ENCODE results near the gene GOLGA6L25. TPM values are rescaled to one million over a fixed set of nuclear protein-coding genes. Genes with fewer than 3 reads are reported as not detected.
"Not testable (repeated sequence)": the region's sequence is repeated elsewhere in the genome, so short reads cannot be mapped to it uniquely, and the experiment has no call there.

Gene GOLGA6L25
- not detected in 2 replicates for total RNA-seq

DNA sequence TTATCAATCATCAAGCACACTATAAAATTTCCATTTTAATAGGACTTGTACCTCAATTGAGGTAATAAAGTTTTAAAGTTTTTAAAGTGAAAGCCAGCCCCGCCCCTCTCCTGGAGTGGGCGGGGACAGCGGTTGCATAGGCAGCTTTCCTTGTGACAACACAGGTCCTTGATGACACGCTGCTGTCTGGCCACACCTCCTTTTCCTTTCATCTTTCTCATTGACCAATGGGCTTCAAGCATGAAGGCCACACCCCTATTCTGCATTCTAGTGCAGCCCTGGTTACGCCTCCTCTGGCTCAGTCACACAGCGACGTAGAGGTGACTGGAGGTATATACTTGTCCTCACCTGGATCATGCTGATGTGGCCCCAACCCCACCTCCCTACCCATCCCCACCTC is at the start of gene GOLGA6L25:
Gene GOLGA6L25 (plus strand): TSS at position 301 of the 400 bp plus-strand sequence. CDS start 61 bp downstream, at position 362.
- H3K4me3 ChIP-seq (ENCODE audit: low read depth, low read length); FAIRE-seq; DNase-seq (ENCODE audit: low read depth); H3K27me3 ChIP-seq (ENCODE audit: control insufficient read depth, insufficient read depth, low read length); H3K36me3 ChIP-seq (ENCODE audit: control insufficient read depth, insufficient read depth, low read length): not testable (repeated sequence)

GRCh38 chr15:28508217-28508889 is 45.0 kb upstream of the GOLGA6L25 start:
- not testable (repeated sequence) for H3K4me3 ChIP-seq (ENCODE audit: low read depth, low read length); FAIRE-seq; H3K36me3 ChIP-seq (ENCODE audit: control insufficient read depth, insufficient read depth, low read length); H3K27me3 ChIP-seq (ENCODE audit: control insufficient read depth, insufficient read depth, low read length); DNase-seq (ENCODE audit: low read depth)

DNA sequence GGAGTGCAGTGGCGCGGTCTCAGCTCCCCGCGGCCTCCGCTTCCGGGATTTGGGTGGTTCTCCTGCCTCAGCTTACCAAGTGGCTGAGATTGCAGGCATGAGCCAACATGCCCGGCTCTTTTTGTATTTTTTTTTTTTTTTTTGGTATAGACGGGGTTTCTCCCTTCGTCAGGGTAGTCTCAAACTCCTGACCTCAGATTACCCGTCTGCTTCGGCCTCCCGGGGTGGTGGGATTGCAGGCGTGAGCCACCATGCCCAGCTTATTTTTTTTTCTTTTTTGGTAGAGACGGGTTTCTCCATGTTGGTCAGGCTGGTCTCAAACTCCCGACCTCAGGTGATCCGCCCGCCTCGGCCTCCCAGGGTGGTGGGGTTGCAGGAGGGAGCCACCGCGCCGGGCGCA is 39.2 kb upstream of the GOLGA6L25 start:
- not testable (repeated sequence) for DNase-seq (ENCODE audit: low read depth); H3K36me3 ChIP-seq (ENCODE audit: control insufficient read depth, insufficient read depth, low read length); H3K4me3 ChIP-seq (ENCODE audit: low read depth, low read length); H3K27me3 ChIP-seq (ENCODE audit: control insufficient read depth, insufficient read depth, low read length); FAIRE-seq

- H3K27me3 ChIP-seq (ENCODE audit: control insufficient read depth, insufficient read depth, low read length); H3K36me3 ChIP-seq (ENCODE audit: control insufficient read depth, insufficient read depth, low read length); H3K4me3 ChIP-seq (ENCODE audit: low read depth, low read length); FAIRE-seq; DNase-seq (ENCODE audit: low read depth): not testable (repeated sequence)
Observed at GRCh38 chr15:28515208-28515607, 38.2 kb upstream of the GOLGA6L25 start.

- FAIRE-seq; H3K4me3 ChIP-seq (ENCODE audit: low read depth, low read length); H3K27me3 ChIP-seq (ENCODE audit: control insufficient read depth, insufficient read depth, low read length); H3K36me3 ChIP-seq (ENCODE audit: control insufficient read depth, insufficient read depth, low read length); DNase-seq (ENCODE audit: low read depth): not testable (repeated sequence)
Observed at GRCh38 chr15:28532954-28533353, 20.4 kb upstream of the GOLGA6L25 start, which contains the start of gene GOLGA8G. GOLGA8G (minus strand) TSS chr15:28532971; CDS start chr15:28532909, 62 bp downstream.

- not testable (repeated sequence) for H3K27me3 ChIP-seq (ENCODE audit: control insufficient read depth, insufficient read depth, low read length); H3K36me3 ChIP-seq (ENCODE audit: control insufficient read depth, insufficient read depth, low read length); DNase-seq (ENCODE audit: low read depth); FAIRE-seq; H3K4me3 ChIP-seq (ENCODE audit: low read depth, low read length)
Observed at GRCh38 chr15:28573351-28573750, 20.0 kb downstream of the GOLGA6L25 start.

DNA sequence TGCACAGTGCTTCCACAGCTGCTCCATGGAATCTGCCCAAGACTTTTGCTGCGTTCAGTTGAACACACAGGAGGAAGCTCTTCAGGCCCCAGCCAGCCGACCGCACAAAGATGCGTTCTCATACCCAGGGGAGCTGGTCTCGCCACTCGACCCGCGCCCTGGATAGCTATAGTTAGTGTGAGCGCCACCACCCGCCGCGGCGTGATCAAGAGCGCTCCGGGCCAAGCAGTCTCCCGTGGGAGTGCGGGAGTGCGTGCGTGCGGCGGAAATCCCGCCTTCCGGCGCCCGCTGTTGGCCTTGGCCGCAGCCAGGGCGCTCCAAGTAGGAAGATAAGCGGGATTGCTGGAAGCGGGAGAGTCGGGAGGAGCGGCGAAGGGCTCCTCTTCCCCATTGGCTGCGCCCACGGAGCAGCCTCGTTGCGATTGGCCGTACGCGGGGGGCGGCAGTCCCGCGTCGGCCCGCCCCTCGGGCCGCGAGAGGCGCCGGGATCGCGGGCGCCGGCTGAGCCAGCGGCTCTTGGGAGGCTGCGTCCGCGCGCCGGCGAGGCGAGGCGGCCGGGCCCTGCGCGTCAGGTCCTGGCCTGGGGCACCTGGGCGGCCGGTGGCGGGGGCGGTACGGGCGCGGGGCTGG is 35.7 kb downstream of the GOLGA6L25 start:
- H3K4me3 ChIP-seq (ENCODE audit: low read depth, low read length) = peak overlapping the region; percentile 18
- not testable (repeated sequence) for H3K27me3 ChIP-seq (ENCODE audit: control insufficient read depth, insufficient read depth, low read length); FAIRE-seq; H3K36me3 ChIP-seq (ENCODE audit: control insufficient read depth, insufficient read depth, low read length); DNase-seq (ENCODE audit: low read depth)

DNA sequence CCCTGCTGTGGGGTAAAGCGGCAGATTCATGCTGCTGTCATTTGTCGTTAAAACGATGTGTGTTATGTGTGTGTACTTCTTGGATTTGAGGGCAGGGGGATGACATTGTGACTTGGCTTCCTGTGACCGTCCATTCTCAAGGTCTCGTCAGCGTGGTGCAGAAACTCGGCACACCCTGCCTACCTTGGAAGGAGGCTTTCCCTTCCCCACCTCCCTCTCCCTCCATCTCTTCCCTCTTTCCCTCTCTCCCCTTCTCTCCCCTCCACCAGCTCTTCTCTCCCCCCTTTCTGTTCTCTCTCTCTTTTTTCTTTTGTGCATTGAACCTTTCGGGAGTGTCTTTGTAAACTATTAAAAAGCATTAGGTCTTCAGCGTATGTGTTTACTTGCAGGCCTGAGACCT is 36.4 kb downstream of the GOLGA6L25 start:
- FAIRE-seq; DNase-seq (ENCODE audit: low read depth); H3K36me3 ChIP-seq (ENCODE audit: control insufficient read depth, insufficient read depth, low read length); H3K27me3 ChIP-seq (ENCODE audit: control insufficient read depth, insufficient read depth, low read length): not testable (repeated sequence)
- peak overlapping the region; percentile 19 for H3K4me3 ChIP-seq (ENCODE audit: low read depth, low read length)

GRCh38 chr15:28592395-28592794 is 39.0 kb downstream of the GOLGA6L25 start:
- not testable (repeated sequence) for H3K27me3 ChIP-seq (ENCODE audit: control insufficient read depth, insufficient read depth, low read length); FAIRE-seq; H3K36me3 ChIP-seq (ENCODE audit: control insufficient read depth, insufficient read depth, low read length); H3K4me3 ChIP-seq (ENCODE audit: low read depth, low read length); DNase-seq (ENCODE audit: low read depth)

- H3K4me3 ChIP-seq (ENCODE audit: low read depth, low read length); H3K27me3 ChIP-seq (ENCODE audit: control insufficient read depth, insufficient read depth, low read length); DNase-seq (ENCODE audit: low read depth); FAIRE-seq; H3K36me3 ChIP-seq (ENCODE audit: control insufficient read depth, insufficient read depth, low read length): not testable (repeated sequence)
Observed at GRCh38 chr15:28593424-28594129, 40.2 kb downstream of the GOLGA6L25 start.

DNA sequence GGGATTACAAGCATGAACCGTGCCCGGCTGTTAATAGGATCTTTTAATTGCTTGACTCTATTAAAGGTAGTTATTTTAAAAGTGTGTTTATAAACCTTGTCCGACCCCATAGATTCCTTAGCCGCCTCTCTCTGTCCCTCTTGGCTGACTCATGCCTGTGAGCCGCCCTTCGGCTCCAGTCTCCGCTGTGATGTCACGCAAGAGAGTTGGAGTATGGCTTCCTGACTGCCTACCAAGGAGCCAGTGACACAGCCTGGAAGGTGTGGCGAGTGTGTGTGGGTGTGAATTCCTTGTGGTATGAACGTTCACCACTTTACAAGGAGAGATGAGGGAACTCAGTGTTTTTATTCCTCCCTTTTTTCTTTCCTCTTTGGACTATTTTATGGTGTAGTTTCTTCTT is 44.1 kb downstream of the GOLGA6L25 start:
- not testable (repeated sequence) for FAIRE-seq; H3K36me3 ChIP-seq (ENCODE audit: control insufficient read depth, insufficient read depth, low read length); DNase-seq (ENCODE audit: low read depth); H3K27me3 ChIP-seq (ENCODE audit: control insufficient read depth, insufficient read depth, low read length); H3K4me3 ChIP-seq (ENCODE audit: low read depth, low read length)

DNA sequence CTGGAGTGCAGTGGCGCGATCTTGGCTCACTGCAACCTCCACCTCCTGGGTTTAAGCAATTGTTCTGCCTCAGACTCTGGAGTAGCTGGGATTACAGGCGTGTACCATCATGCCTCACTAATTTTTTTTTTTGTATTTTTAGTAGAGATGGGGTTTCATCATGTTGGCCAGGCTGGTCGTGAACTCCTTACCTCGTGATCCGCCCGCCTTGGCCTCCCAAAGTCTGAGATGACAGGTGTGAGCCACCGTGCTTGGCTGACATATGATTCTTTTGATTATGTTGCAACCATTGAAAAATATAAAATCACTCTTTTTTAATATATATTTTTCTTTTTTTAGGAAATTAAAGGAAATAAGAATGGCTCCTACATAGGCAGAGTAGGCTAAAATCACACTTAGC is 44.8 kb downstream of the GOLGA6L25 start:
- not testable (repeated sequence) for H3K36me3 ChIP-seq (ENCODE audit: control insufficient read depth, insufficient read depth, low read length); FAIRE-seq; H3K27me3 ChIP-seq (ENCODE audit: control insufficient read depth, insufficient read depth, low read length); H3K4me3 ChIP-seq (ENCODE audit: low read depth, low read length); DNase-seq (ENCODE audit: low read depth)

DNA sequence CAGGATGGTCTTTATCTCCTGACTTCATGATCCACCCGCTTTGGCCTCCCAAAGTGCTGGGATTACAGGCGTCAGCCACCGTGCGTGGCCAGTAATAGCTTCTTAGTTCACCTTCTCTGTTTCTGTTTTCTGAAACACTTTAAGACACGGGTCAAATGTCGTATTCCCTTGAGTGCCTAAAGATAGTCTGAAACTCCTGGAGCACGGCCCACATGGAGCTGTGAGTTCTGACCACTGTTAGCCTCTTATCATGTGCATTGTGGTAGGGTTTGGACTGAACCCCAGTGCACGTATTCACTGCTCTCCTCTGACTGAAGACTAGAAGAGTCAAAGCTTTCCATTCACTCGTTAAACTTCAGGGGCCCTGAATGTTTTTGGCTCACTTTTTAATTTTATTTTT is 48.8 kb downstream of the GOLGA6L25 start:
- not testable (repeated sequence) for H3K4me3 ChIP-seq (ENCODE audit: low read depth, low read length); H3K36me3 ChIP-seq (ENCODE audit: control insufficient read depth, insufficient read depth, low read length); DNase-seq (ENCODE audit: low read depth); FAIRE-seq; H3K27me3 ChIP-seq (ENCODE audit: control insufficient read depth, insufficient read depth, low read length)

All from bronchial epithelial cell (primary cell).